Epithelial cell of esophagus (primary cell): ENCODE measurements around the gene TMEM94.

ENCODE experiments used
- DNase-seq: peaks from one replicate; pipeline ENCODE4 v3.0.0; 2010; ENCODE audit warnings: low read depth
- H3K4me3 ChIP-seq: 2 replicates; pipeline ENCODE4 v1.5.1; 2011; ENCODE audit warnings: mild to moderate bottlenecking, low read length, control low read depth
- CTCF ChIP-seq: IDR thresholded peaks from 2 replicates; pipeline ENCODE4 v1.5.1; 2011; ENCODE audit warnings: low read depth, mild to moderate bottlenecking, low read length, control low read depth, inconsistent platforms; ENCODE audit not compliant: insufficient read depth; ENCODE audit errors: missing control alignments

The TMEM94 gene

GRCh38 chr17:75502721-75503329, 46.4 kb downstream of the TMEM94 start:
- no peak overlapping the region for H3K4me3 ChIP-seq
- no peak for TF ChIP-seq CTCF
- DNase-seq: no peak

DNA sequence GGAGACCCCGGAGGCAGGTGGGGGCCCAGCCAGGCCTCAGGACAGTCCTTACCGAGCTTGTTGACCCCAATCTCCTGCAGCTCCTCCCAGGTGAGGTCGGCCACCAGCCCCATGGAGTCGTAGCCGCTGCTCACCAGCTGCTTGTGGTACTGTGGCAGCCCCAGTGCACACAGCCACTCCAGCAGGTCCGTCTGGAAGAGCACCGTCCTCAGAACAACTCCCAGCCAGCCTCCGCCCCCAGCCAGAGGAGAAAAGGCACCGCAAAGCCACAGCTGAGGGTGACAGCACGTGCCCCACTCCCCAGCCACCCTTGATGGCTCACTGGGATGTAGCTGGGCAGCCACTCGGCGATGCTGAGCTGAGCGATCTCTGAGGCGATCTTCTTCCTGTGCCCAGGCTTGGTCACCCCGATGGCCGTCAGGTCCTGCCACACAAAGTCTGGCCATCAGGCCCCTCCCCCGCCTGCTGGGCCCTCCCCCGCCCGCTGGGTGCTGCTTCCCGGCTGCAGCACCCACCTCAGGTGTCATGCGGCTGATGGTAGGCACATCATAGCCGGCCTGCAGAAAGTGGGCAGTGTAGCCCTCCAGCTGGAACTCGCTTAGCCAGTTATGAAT, 47.0 kb downstream of the TMEM94 start:
- TF ChIP-seq CTCF: no peak
- H3K4me3 ChIP-seq: no peak overlapping the region
- no peak for DNase-seq

- TF ChIP-seq CTCF: no peak
- DNase-seq: no peak
- no peak overlapping the region for H3K4me3 ChIP-seq
These were observed 47.5 kb downstream of the TMEM94 start for GRCh38 chr17:75503976-75504346.

DNA sequence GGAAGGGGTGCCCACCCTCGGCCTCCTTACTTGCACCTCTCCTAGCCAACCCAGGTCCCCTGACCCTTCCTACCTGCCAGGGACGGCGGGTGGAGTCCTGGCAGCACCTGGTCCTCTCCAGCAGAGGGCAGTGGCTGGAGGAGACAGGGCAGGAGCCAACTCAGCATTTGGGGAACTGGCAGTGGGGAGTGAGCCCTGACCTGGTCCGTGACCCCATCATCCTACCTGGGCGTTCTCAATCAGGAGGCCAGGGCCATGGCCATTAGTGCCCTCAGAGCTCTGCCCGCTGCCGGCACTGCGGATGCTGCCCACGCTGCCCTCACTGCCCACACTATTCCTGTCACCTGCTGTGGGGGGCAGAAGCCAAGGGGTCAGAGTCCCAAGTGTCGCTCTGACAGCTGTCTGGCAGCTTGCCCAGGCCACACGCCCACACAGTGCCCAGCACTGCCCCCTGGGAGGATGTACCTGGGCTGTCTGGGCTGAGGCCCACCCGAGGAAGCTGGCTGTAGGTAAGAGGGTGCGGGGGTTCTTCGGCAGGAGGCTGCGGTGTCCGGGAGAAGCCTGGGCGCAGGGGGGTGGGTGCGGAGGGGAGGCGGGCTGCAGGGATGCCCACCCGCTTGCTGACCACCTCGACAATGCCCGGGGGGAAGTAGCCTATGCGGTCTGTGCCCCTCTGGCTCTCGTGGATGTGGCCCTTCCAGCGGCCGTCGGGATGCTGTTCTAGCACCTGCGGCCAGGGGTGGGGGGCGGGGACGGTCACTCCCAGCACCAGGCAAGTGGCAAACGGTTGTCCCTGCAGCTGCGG, 48.1 kb downstream of the TMEM94 start:
- DNase-seq: peak; percentile 52
- peak; percentile 70 for TF ChIP-seq CTCF
- H3K4me3 ChIP-seq: no peak overlapping the region

GRCh38 chr17:75505152-75505409, 48.6 kb downstream of the TMEM94 start:
- TF ChIP-seq CTCF: no peak
- no peak overlapping the region for H3K4me3 ChIP-seq

DNA sequence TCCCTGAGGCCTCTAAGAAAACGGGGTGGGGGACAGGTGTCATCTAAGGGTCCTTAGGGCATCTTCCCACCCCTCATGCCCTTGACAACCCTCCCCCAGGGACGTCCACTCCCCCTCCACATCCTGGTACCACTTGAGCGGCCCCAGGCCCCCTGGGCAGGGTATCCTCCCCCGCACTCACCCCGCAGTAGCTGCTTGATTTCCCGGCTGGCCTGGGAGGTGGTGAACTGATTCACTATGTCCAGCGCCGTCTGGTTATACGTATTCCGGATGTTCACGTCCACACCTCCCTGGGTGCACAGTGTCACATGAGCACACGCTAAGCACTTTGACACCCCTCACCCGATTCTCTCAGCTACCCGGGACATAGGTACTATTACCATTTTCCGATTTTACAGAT, 49.2 kb downstream of the TMEM94 start:
- no peak for TF ChIP-seq CTCF
- no peak overlapping the region for H3K4me3 ChIP-seq
- no peak for DNase-seq

More at GRCh38 chr17:75505152-75505409, 48.6 kb downstream of the TMEM94 start:
- DNase-seq: no peak

- no peak overlapping the region for H3K4me3 ChIP-seq
- no peak for DNase-seq
- TF ChIP-seq CTCF: no peak
These were observed 49.7 kb downstream of the TMEM94 start for GRCh38 chr17:75506134-75506533.
